GM08714 (cell line): Measurements from ENCODE around the gene RASGRF2.
"Not testable (repeated sequence)": the region's sequence is repeated elsewhere in the genome, so short reads cannot be mapped to it uniquely, and the experiment has no call there.

Source experiments
- H3K4me3 ChIP-seq: fragments of 200-500 bp; sonication (Bioruptor generic); 2 replicates; pipeline ENCODE4 v1.5.1; 2014; ENCODE audit warnings: mild to moderate bottlenecking, low read length, inconsistent platforms
- ZNF274 ChIP-seq: IDR thresholded peaks from 2 replicates; pipeline ENCODE4 v1.6.1; 2012; ENCODE audit warnings: mild to moderate bottlenecking, low read depth, low read length

Gene RASGRF2

DNA sequence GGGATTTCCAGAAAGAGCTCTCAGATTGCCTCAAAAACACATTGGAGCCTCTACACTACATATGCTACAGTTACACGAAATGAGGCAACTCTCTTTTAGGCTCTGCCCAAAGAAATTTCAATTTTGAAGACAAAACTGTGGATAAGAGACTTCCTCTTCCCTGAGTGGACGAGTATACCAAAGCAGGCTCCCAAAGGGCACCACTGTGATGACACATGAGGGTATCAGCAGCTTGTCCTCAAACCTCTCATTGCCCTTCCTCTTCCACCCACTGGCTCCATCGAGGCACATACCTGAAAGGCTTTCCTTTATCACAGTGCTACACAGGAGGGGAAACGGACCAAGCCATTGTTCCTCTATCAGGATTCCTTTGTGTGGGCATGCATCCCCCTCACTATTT is 284.3 kb downstream of the RASGRF2 start:
- TF ChIP-seq ZNF274, result no peak
- H3K4me3 ChIP-seq, result no peak overlapping the region

DNA sequence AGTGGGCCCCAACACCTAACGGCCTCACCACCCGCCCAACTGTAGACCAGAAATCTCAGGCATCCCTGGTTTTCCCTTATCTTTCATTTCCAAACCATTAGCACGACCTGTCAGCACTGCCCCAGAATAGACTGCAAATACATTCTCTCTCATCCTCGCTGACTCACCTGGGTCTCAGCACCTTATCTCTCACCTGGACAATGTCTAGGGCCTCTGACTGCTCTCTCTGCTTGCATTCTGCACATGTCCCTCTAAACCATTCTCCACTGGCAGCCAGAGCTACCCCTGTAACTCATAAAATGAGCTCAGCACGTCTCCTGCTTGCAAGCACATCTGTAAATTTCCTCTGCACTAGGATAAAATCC is 285.7 kb downstream of the RASGRF2 start:
- no peak for TF ChIP-seq ZNF274
- H3K4me3 ChIP-seq, result no peak overlapping the region

DNA sequence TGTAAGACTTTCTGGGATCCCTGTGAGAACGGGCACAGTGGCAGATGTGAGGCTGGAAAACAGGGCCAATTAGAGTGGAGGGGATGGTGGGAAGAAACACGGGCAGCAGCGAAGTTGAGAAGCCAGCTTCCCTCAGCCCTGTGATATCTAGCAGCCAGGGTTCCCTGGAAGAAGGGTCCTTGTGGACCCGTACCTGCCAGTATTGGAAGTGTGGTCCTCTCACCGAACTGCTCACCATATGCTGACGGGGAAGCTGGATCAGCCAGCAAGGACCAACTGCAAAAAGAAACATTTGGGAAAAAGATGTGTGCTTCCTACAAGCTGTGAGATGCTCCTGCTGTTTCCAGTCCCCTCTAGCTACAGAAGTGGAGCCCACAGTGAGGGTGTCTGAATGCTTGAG is 286.5 kb downstream of the RASGRF2 start:
- H3K4me3 ChIP-seq, result no peak overlapping the region
- TF ChIP-seq ZNF274, result no peak

DNA sequence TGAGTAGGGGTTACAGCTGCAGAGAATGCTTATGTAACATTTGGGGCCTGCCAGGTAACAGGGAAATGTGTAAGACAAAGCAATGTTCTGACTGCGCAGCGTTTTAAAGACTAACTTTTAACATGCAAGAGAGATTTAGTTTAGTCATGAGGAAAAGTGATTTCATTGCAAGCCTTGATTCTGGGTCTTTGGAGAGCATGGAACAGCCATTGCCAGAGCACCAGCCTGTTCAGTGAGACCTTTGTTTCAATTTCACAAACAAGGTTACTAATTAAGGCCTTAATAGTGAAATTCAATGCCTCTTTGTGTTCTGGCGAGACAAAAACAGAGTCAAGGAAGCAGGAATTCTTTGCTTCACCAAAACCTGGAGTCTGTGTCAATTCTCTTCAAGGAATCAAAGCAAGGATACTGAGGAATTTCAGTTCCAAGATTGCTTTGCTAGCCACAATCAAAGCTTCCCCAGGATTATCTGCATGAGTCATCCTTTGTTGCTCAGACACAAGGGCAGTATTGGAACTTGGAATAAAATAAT is 287.3 kb downstream of the RASGRF2 start:
- no peak for TF ChIP-seq ZNF274
- H3K4me3 ChIP-seq, result no peak overlapping the region

DNA sequence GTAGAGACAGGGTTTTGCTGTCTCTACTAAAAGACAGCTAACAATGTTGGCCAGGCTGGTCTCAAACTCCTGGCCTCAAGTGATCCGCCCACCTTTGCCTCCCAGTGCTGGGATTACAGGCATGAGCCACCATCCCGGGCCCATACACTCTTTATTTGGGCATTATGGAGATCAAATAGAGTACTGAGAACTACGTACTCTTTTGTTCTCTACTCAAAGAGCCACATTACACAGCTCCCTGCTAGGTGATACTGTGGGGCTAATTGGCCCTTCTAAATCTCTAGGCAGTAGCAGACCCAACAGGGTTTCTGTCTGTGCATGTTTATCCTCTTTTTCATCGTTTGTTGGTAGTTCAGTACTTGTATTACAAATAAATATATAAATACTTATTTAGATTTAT is 289.1 kb downstream of the RASGRF2 start:
- H3K4me3 ChIP-seq, result no peak overlapping the region
- no peak for TF ChIP-seq ZNF274

DNA sequence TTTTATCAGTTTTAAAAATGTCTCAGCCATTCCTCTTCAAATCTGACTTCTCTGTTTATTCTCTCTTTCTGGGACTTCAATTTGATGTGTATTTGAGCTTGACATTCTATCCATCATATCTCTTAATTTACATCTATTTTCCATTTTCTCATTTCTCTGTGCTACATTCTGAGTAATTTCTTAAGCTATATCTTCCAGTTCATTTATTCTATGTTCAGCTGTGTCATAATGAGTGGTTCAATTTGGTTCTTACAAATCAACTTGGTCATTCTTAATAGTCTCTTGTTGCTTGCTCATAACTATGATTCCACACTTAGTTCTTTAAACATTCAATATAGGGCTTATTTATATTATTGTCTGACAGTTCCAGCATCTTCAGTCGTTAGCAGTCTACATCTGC is 289.8 kb downstream of the RASGRF2 start:
- H3K4me3 ChIP-seq, result no peak overlapping the region
- no peak for TF ChIP-seq ZNF274

DNA sequence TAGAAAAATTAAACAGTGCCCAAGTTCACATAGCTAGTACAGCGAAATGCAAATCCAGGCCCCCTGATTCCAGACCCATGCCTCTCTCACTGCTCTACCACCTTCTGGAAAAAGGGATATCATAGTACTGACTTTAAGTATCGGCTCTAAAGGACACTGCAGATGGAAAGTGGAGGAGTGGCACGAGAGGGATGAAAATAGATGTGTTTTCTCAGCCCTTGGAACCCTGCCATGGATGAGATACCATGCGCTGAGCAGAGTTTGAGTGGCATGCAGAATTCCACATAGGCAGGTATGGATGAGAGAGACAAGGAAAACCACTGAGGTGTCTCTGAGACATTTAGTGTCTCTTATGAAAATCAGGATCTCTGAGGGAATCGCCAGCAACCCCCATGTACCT is 291.8 kb downstream of the RASGRF2 start:
- no peak for TF ChIP-seq ZNF274
- H3K4me3 ChIP-seq, result no peak overlapping the region

DNA sequence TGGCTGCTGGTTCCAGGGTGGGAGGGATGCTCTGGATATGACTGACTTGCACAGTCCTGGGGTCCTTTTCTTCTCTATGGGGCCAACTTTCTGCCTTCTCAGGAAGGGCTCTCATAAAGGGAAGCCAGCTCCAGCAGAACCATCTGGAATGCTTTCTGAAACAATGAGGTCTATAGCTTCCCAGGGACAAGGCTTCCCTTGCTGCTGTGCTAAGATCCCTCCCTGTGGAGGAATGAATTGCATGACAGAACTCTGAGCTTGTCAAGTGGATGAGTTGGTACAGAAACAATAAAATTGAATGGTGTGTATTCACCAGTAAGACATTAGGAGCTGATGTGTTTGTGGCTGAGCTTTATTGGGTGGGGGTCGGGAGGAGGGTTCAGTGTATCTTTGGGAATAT is 292.7 kb downstream of the RASGRF2 start:
- TF ChIP-seq ZNF274, result no peak
- H3K4me3 ChIP-seq, result no peak overlapping the region

DNA sequence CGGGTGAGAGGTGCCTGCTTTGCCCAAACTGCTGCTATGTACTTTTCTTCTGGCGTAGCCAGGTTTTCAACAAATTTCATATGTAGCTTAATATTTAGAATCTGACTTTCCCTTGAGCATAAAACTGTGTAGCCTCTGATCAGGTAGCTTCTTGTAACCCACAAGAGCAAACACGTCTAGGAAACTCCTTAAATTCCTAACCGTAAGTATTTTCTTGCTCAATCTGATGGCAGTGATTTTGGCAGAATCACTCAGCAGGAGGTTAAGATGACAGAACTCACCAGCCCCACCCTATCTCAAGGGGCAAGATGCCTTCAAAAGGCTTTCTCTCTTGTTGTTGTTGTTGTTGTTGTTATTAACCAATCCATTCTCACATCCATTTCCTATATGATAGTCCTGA is 293.7 kb downstream of the RASGRF2 start:
- no peak overlapping the region for H3K4me3 ChIP-seq
- no peak for TF ChIP-seq ZNF274

DNA sequence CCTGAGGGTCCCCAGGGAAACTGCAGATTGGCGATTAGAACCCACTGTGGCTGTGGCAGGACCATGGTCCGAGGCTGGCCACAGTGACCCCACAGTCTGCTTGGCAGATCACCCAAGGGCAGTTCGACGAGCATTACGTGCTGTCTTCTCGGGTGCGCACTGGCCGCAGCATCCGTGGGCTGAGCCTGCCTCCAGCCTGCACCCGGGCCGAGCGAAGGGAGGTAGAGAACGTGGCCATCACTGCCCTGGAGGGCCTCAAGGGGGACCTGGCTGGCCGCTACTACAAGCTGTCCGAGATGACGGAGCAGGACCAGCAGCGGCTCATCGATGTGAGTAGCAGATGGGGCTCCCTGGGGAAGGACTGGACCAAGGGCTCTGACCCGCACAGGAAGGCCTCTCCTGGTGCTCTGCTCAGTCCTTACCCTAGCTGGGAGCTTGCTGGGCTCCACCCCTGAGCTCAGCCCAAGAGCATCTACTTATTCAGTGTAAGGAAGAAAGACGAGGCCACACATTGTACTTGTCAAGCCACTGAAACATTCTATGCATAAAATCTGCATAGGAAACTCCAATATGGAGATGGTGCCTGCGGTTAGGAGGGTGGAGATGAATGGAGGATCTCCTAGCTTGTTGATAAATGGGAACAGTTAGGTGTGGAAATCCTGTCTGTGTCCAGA is 294.9 kb downstream of the RASGRF2 start:
- TF ChIP-seq ZNF274, result no peak
- H3K4me3 ChIP-seq, result no peak overlapping the region

DNA sequence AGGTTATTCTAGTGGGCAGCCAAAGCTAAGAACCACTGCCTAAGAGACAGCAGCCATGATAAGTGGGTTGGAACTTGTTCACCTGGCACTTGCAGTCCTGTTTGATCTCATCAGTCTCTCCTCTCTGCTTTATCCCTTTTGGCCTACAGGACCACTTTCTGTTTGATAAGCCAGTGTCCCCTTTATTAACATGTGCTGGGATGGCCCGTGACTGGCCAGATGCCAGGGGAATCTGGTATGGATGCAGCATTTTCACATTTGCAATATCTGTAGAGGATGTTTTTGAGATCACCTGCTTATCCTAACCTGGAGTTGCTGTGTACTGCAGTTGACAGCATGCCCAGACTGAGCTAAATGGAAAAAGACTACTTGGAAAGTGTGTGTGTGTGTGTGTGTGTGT is 296.6 kb downstream of the RASGRF2 start:
- TF ChIP-seq ZNF274, result no peak
- no peak overlapping the region for H3K4me3 ChIP-seq

DNA sequence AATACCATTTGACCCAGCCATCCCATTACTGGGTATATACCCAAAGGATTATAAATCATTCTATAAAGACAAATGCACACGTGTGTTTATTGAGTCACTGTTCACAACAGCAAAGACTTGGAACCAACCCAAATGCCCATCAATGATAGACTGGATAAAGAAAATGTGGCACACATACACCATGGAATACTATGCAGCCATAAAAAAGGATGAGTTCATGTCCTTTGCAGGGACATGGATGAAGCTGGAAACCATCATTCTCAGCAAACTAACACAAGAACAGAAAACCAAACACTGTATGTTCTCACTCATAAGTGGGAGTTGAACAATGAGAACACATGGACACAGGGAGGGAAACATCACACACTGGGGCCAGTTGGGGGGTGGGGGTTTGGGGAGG is 302.6 kb downstream of the RASGRF2 start:
- not testable (repeated sequence) for H3K4me3 ChIP-seq

DNA sequence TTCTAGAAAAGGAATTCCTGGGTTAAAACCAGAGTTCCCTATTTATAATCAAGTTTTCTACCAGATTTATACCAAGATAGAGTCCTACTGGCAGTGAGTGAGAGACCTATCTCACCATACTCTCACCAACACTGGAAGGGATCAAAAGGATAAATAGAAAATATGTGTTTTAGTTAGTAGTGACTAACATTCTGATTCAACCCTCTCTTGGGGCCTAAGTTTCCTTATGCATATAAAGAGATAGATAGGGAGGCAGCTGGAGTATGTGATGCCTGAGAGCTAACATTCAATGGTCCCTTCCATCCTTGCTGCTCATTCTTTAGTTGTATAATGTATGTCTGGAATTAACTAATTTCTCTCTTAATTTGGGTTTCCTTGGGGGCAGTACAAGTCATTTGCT is 304.9 kb downstream of the RASGRF2 start:
- TF ChIP-seq ZNF274, result no peak
- no peak overlapping the region for H3K4me3 ChIP-seq

DNA sequence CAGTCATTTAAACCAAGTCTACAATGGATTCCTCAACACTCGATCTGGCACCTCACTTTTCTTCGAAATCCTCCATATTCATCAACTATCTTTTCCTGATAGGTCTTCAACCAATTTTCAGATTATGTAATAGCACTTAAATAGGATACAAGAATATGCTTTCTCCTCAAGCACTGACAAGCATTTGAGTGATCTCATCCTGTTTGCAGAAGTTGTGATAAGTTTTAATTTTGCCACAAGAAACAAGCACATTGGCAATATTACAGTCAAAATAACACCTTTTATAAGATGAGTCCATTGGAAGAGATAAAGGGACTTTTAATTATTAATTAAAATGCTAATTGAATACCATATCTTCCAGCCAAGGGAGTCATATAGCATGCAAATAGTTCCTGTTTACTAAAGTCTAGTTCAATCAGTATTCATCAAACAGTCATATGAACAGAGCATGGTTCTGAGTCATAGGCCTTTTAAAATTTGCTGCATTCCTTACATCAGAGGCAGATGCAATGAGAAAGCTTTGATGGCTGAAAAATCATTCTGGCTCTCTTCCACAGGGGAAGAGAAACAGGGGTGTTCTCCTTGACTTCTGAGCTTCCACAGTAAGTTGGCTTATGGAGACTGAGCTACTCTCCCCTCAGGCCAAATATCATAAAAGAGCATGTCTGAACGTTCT is 308.5 kb downstream of the RASGRF2 start:
- TF ChIP-seq ZNF274, result no peak
- H3K4me3 ChIP-seq, result no peak overlapping the region

DNA sequence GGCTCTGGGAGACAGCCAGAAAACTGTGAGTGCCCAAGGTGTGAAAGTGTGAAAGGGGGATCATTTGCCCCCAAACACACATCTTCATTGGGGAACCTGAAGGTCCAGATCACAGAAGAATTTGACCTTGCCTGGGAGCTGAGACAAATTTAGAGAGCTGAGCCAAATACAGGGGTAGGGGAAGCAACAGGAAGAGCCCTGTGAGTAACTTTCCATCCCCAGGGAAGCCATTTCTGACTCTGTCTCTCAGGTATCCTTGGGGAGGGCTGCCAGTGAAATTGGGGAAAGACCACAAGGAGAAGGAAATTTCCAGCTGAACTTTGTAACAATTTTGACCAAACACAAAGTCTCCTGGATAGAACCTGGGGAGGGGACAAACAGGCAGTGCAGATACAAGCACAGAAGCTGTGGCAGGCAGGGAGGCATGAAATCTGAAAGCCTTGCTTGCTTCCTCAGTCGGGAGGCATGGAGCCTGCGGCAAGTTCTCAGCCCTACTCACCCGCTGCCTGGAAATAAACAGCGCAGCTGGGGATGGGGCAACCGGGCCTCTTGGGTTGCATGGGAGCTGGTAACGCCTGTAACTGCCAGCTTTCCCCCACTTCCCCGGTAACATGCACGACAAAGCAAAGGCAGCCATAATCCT is 309.7 kb downstream of the RASGRF2 start:
- H3K4me3 ChIP-seq, result no peak overlapping the region
- no peak for TF ChIP-seq ZNF274

DNA sequence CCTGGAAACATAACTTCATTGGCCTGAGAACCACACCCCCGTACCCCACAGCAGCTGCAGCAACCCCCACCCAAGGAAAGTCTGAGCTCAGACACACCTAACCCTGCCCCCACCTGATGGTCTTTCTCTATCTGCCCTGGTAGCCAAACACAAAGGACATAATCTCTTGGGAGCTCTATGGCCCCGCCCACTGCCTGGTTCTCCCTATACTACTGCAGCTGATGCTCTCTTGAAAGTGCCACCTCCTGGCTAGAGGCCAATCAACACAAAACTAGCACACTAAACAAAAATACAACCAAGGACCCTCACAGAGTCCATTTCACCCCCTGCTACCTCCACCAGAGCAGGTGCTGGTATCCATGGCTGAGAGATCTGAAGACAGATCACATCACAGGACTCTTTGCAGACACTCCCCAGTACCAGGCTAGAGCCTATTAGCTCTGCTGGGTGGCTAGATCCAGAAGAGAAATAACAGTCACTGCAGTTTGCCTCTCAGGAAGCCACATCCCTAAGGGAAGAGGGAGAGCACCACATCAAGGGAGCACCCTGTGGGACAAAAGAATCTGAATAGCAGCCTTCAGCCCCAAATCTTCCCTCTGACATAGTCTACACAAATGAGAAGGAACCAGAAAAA is 310.3 kb downstream of the RASGRF2 start:
- H3K4me3 ChIP-seq, result not testable (repeated sequence)
